HG02852 (cell line): ENCODE results near the gene SLC49A4.
A peak's percentile ranks its signal among the peaks of the same experiment; 100 is the strongest.

Experiments
- ATAC-seq: cut with Tn5 transposase; IDR thresholded peaks from one replicate; pipeline ENCODE4 v1.9.1; 2021; ENCODE audit warnings: mild to moderate bottlenecking, moderate library complexity; ENCODE audit not compliant: unreplicated experiment

Gene SLC49A4

GRCh38 chr3:122898298-122898697 lies 103.4 kb downstream of the SLC49A4 start:
- no peak for ATAC-seq

- no peak for ATAC-seq
Measured at GRCh38 chr3:122902326-122902725, 107.5 kb downstream of the SLC49A4 start.

- no peak for ATAC-seq
Measured at GRCh38 chr3:122903171-122903570, 108.3 kb downstream of the SLC49A4 start.

- ATAC-seq, result no peak
Measured at GRCh38 chr3:122907471-122907870, 112.6 kb downstream of the SLC49A4 start.

GRCh38 chr3:122908251-122908650 lies 113.4 kb downstream of the SLC49A4 start:
- no peak for ATAC-seq

GRCh38 chr3:122911901-122912300 lies 117.0 kb downstream of the SLC49A4 start:
- ATAC-seq, result no peak

- no peak for ATAC-seq
Measured at GRCh38 chr3:122912772-122913538, 118.1 kb downstream of the SLC49A4 start.

GRCh38 chr3:122913539-122914100 lies 118.8 kb downstream of the SLC49A4 start:
- ATAC-seq, result no peak

- no peak for ATAC-seq
Measured at GRCh38 chr3:122915300-122916055, 120.6 kb downstream of the SLC49A4 start.

- no peak for ATAC-seq
Measured at GRCh38 chr3:122916084-122916483, 121.2 kb downstream of the SLC49A4 start.

GRCh38 chr3:122916580-122916979 lies 121.7 kb downstream of the SLC49A4 start:
- peak; percentile 62 for ATAC-seq

- ATAC-seq, result no peak
Measured at GRCh38 chr3:122917412-122917811, 122.5 kb downstream of the SLC49A4 start.

- ATAC-seq, result no peak
Measured at GRCh38 chr3:122918576-122919290, 123.9 kb downstream of the SLC49A4 start.

GRCh38 chr3:122919291-122919610 lies 124.4 kb downstream of the SLC49A4 start:
- no peak for ATAC-seq

- no peak for ATAC-seq
Measured at GRCh38 chr3:122920986-122921385, 126.1 kb downstream of the SLC49A4 start.

GRCh38 chr3:122921791-122922651 lies 127.2 kb downstream of the SLC49A4 start:
- no peak for ATAC-seq

- no peak for ATAC-seq
Measured at GRCh38 chr3:122923611-122924010, 128.7 kb downstream of the SLC49A4 start.

GRCh38 chr3:122924056-122924455 lies 129.2 kb downstream of the SLC49A4 start:
- ATAC-seq, result no peak

GRCh38 chr3:122925756-122926155 lies 130.9 kb downstream of the SLC49A4 start:
- no peak for ATAC-seq

- ATAC-seq, result no peak
Measured at GRCh38 chr3:122926322-122926721, 131.5 kb downstream of the SLC49A4 start.
